GM21381 (cell line): ENCODE results near the gene VSTM2B.

Source experiments
- ATAC-seq: cut with Tn5 transposase; IDR thresholded peaks from one replicate; pipeline ENCODE4 v1.9.1; 2021; ENCODE audit warnings: mild to moderate bottlenecking, moderate library complexity; ENCODE audit not compliant: unreplicated experiment

Gene VSTM2B

DNA sequence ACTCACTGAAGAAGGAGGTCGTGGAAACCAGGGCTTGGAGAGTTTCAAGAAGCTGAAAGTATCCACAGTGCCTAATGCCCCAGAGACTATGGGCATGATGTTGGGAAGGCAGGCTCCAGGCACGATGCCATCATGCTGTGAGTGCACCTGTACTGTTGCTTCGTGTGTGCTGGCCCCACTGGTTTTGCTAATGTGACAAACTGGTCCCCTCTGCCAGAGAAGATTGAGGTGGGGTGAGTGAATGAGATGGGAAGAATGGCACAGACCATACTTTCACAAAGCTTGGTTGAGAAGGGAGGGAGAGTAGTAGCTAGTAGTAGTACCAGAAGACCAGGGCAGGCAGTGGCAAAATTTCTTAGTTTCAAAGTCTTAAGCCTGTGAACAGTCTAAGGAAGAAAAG is 61.3 kb downstream of the VSTM2B start:
- ATAC-seq, result no peak

GRCh38 chr19:29587518-29587986 is 61.8 kb downstream of the VSTM2B start:
- peak; percentile 86 for ATAC-seq

- ATAC-seq, result no peak
Measured at GRCh38 chr19:29588095-29588494, 62.3 kb downstream of the VSTM2B start.

DNA sequence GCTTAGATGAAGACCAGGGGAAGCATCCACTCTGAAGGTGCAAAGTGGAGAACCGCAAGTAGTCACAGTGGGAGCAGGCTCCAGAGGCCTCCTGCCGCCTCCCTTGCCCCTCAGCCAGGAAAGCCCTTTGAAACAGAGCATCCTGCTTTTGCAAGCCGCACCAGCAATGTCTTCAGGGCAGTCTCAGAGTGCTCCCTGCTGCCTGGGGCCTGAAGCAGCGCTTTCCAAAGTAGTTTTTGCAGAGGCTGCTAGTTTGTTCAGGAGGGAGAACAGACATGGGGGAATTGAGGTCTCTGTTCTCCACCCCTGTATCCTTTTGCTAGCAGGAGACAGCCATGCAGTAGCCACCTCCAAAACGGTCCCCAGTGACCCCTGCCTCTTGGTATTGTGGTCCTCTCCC is 64.5 kb downstream of the VSTM2B start:
- ATAC-seq, result no peak

GRCh38 chr19:29591670-29592069 is 65.9 kb downstream of the VSTM2B start:
- ATAC-seq, result no peak

GRCh38 chr19:29593869-29594268 is 68.1 kb downstream of the VSTM2B start:
- no peak for ATAC-seq

DNA sequence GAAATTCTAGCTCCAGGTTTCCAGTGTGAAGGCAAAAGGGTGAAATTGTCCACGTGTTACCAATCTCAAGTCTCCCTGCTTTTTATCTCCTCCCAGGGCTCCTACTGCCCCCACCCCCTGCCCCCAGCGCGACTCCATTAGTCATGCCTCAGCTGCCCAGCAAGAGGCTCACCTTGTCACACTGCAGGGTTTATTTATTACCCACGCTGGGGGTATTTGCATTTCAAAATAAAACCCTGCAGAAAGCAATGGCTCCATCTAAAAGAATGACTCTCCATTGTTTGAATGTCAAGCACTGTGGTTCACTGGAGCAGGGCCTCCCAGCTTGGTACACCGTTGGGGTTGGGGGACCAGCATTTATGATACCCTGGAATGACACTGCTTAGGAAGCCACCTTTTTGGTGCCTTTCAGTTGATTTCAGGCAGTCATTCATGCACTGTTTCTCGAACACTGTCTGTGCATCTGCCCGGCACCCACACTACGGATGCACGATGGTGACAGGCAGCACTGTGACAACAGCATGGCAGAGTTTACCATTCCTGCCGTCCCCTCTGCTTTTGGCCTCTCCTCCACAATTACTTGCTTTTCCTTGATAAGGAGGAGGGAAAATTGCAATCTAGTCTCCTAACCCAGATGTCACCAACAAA is 70.4 kb downstream of the VSTM2B start:
- no peak for ATAC-seq

DNA sequence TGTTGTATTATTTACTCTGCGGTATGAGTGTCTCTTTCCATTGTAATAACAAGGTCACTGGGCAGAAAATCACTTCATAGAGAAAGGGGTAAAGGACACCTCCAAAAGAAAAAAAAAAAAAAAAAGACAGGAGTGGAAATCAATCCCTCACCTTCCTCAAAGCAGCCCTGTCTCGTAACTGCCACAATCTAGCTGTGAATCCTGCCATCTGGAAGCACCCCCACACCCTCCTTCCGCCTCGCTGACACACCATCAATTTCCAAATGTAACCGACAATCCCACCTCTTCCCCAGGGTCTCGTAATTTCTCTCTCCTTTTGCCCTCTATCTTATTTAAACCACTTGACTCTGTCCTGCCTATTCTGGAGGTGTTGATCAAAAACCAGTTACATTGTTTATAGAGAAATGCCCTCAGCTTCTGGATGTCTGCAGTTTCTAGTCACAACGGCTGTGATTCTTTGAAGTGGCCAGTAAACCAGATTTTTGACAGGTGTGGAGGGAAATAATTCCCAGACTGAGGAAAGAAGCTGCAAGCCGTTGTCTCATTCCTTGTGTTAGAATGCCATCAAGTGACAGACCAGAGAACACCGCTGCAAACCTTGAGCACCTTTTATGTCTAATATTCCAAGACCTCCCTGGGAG is 71.2 kb downstream of the VSTM2B start:
- no peak for ATAC-seq

- no peak for ATAC-seq
Measured at GRCh38 chr19:29598036-29598435, 72.2 kb downstream of the VSTM2B start.

DNA sequence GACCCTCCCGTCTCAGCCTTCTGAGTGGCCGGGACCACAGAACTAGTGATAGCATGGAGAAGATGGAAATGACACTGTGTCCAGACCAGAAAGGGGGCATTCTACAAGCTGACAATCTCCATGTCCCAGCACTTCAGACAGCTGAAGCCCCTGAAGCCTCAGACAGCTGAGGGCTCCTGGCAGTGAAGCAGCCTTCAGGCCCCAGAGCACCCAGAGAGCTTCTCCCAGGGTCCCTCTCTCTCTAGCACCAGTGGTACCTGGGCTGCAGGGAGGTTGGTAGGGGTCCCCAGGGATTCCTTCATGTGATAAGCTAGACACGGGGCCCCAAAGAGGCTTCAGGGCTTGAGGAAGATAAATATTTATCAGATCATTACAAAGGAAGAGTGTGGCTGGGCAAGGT is 72.7 kb downstream of the VSTM2B start:
- no peak for ATAC-seq

GRCh38 chr19:29603308-29603707 is 77.5 kb downstream of the VSTM2B start:
- ATAC-seq, result no peak

DNA sequence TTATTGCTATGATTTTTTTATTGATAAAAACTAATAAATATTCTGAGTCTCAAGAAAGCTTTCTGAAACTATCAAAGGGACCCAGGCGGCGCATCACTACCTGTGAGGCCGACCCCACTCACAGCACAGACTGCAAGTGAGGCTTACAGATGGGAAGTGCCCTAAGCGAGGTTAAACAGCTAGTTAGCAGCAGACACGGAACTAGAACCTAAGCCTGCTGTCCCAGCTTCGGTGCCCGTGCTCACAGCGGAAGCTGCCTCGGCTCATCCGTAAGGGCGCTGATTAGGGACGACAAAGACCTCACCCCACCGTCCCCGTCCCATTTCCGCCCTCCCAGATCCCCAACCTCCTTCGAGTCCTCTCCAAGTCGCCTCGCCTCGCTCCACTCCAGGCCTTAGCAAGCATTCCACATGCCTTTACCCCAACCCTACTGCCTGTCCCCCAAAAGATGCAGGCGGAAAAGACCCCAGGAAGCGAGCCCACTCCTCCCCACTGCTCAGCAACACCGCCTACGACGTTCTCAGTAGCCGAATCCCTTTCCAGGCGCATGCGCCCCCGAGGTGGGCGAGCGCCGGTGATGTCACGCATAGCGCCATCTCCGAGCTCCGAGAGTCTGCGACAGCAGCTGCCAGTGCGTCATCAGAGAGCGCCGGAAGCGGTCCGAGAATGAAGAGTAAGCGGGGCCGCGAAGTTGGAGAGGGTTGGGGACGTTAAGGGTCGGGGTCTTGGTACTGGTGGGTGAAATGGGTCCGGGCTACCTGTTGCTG is 80.0 kb downstream of the VSTM2B start, which contains the start of gene POP4:
Gene POP4, plus strand, starts transcription at position 631 of the 767 bp plus-strand sequence. Its CDS starts 36 bp downstream, at position 667.
- ATAC-seq, result peak; percentile 57

DNA sequence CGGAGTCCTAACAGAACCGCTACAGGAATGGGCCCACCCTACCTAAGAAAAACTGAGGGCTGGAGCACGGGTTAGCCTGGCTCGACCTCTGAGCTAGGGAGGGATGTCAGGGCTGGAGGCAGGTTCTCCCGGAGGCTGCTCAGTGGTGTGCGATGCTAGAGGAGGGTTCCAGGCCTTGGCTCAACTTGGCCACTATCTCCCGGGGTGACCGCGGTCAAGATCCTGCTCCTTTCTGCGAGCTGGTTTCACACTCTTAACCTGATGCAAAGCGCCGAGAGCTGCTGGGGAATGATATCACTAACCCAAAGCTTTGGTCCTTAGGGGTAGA is 80.6 kb downstream of the VSTM2B start:
- ATAC-seq, result peak; percentile 18

GRCh38 chr19:29609636-29610035 is 83.8 kb downstream of the VSTM2B start:
- no peak for ATAC-seq

GRCh38 chr19:29610213-29610573 is 84.4 kb downstream of the VSTM2B start:
- ATAC-seq, result no peak

DNA sequence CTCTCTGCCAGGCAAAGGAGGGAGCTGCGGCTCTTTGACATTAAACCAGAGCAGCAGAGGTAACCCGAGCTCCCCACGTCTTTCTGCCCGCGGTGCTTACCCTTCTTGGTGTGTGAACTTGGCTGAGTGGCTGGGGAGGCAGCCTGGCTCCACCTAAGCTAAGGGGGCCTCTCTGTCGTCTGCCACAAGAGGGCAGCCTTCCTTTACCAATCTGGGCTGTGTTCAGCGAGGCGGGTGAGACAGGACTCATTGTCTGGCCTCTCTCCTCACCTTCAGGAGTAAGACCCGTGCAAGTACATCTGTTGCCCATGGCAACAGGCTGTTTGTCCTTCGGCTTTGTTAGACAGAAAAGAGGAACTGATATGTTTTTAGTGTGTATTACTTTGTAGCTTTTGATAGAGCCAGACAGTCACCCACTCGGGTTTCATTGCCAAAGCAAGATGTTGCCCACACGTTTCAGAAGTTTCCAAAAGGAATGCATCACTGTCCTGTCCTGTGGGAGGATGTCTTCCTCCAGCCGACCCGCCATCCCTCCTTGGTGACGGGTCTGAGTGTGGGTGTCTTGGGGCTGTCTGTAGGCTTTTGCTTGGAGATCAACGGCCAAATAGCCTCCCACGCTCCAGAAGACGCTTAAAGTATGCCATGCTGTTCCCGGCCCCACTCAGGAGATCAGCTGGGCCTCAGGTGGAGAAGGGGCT is 84.9 kb downstream of the VSTM2B start:
- ATAC-seq, result peak; percentile 63

DNA sequence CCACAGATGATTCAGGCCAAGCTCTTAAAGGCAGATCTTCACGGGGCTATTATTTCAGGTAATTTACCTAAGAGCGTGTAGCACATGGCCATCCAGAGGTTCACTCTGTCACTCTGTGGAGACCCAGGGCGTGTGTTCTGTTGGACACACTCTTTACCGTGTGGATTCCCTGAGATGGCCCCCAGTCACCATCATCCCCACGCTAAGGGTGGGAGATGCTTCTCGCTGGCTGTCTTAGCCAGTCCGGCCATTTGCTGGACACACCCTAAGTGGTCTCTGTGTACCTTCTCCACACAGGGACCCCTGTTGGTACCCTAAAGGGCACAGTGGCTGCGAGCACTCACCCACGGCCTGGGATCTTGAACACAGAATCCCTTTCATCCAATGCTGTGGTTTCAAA is 86.3 kb downstream of the VSTM2B start:
- no peak for ATAC-seq

- no peak for ATAC-seq
Measured at GRCh38 chr19:29612801-29613595, 87.2 kb downstream of the VSTM2B start.

- no peak for ATAC-seq
Measured at GRCh38 chr19:29614046-29614445, 88.3 kb downstream of the VSTM2B start.
